Ectodermal cell (in vitro differentiated cells): ENCODE data around the gene RBM14.
"Not testable (repeated sequence)": the region's sequence is repeated elsewhere in the genome, so short reads cannot be mapped to it uniquely, and the experiment has no call there.

Experiments used
- H3K27ac ChIP-seq: 2 replicates; pipeline ENCODE4 v1.7.0; 2013; ENCODE audit warnings: mild to moderate bottlenecking, low read depth, low read length; ENCODE audit not compliant: insufficient read depth, poor library complexity, severe bottlenecking
- H3K27me3 ChIP-seq: 2 replicates; pipeline ENCODE4 v1.7.0; 2013; ENCODE audit warnings: mild to moderate bottlenecking, low read length; ENCODE audit not compliant: insufficient read depth, control insufficient read depth, poor library complexity, severe bottlenecking
- H3K36me3 ChIP-seq: one replicate; pipeline ENCODE4 v1.7.0; 2013; ENCODE audit warnings: low read length; ENCODE audit not compliant: control insufficient read depth, insufficient read depth
- H3K4me1 ChIP-seq: one replicate; pipeline ENCODE4 v1.7.0; 2013; ENCODE audit warnings: low read length; ENCODE audit not compliant: control insufficient read depth, insufficient read depth
- H3K4me3 ChIP-seq: 2 replicates; pipeline ENCODE4 v1.7.0; 2013; ENCODE audit warnings: low read depth, low read length, control low read depth; ENCODE audit not compliant: insufficient read depth
- H3K9me3 ChIP-seq: 2 replicates; pipeline ENCODE4 v1.7.0; 2013; ENCODE audit warnings: mild to moderate bottlenecking, low read length, moderate library complexity; ENCODE audit not compliant: control insufficient read depth
- WGBS, 2 experiments: methylation state at CpG; one replicate each; pipeline ENCODE4 v1.1.7; 2013; ENCODE audit warnings: missing lambda C conversion rate in 2 of 2; 5-methylcytosine and 5-hydroxymethylcytosine counted together

Gene RBM14

GRCh38 chr11:66598993-66599392, 17.4 kb upstream of the RBM14 start:
- 96 to 97% methylated on average over 6 of the region's 6 CpGs for WGBS, 2 experiments
- H3K27me3 ChIP-seq, result no peaks in the 10 kb centered on the region
- H3K9me3 ChIP-seq, result no peaks in the 10 kb centered on the region
- H3K27ac ChIP-seq, result no peak overlapping the region
- H3K4me1 ChIP-seq, result no peaks in the 10 kb centered on the region
- peaks cover 6% of the 10 kb centered on the region for H3K36me3 ChIP-seq
- no peak overlapping the region for H3K4me3 ChIP-seq

GRCh38 chr11:66600219-66600618, 16.2 kb upstream of the RBM14 start:
- no peak overlapping the region for H3K27ac ChIP-seq
- WGBS, 2 experiments, result 89 to 92% methylated on average over 2 of the region's 2 CpGs

GRCh38 chr11:66600631-66601233, 15.7 kb upstream of the RBM14 start:
- Histone ChIP-seq H3K27me3 (no peaks in the 10 kb centered on the region), H3K4me1 (no peaks in the 10 kb centered on the region), H3K9me3 (no peaks in the 10 kb centered on the region), H3K36me3 (peaks cover 15% of the 10 kb centered on the region), H3K27ac (no peak overlapping the region), H3K4me3 (no peak overlapping the region)
- WGBS, 2 experiments, result 95 to 98% methylated on average over 4 of the region's 4 CpGs

More at GRCh38 chr11:66600219-66600618, 16.2 kb upstream of the RBM14 start:
- Histone ChIP-seq H3K4me1 (no peaks in the 10 kb centered on the region), H3K4me3 (no peak overlapping the region), H3K36me3 (peaks cover 11% of the 10 kb centered on the region), H3K9me3 (no peaks in the 10 kb centered on the region), H3K27me3 (no peaks in the 10 kb centered on the region)

- WGBS, 2 experiments, result 86 to 90% methylated on average over 6 of the region's 6 CpGs
- Histone ChIP-seq H3K4me1 (no peaks in the 10 kb centered on the region), H3K4me3 (no peak overlapping the region), H3K36me3 (peaks cover 18% of the 10 kb centered on the region), H3K27me3 (no peaks in the 10 kb centered on the region), H3K27ac (no peak overlapping the region), H3K9me3 (no peaks in the 10 kb centered on the region)
Observed at GRCh38 chr11:66603072-66603471, 13.4 kb upstream of the RBM14 start.

- Histone ChIP-seq H3K9me3 (no peaks in the 10 kb centered on the region), H3K4me1 (no peaks in the 10 kb centered on the region), H3K27me3 (no peaks in the 10 kb centered on the region), H3K36me3 (peaks cover 18% of the 10 kb centered on the region), H3K4me3 (no peak overlapping the region), H3K27ac (no peak overlapping the region)
- 93 to 95% methylated on average over 5 of the region's 5 CpGs for WGBS, 2 experiments
Observed at GRCh38 chr11:66604155-66604554, 12.3 kb upstream of the RBM14 start.

GRCh38 chr11:66606608-66607007, 9.8 kb upstream of the RBM14 start:
- not testable (repeated sequence) for H3K27me3 ChIP-seq, H3K9me3 ChIP-seq, H3K27ac ChIP-seq, H3K4me1 ChIP-seq, H3K4me3 ChIP-seq
- peaks cover 12% of the 10 kb centered on the region for H3K36me3 ChIP-seq
- 84 to 96% methylated on average over 3 of the region's 3 CpGs for WGBS, 2 experiments

GRCh38 chr11:66607126-66607834, 9.2 kb upstream of the RBM14 start:
- H3K36me3 ChIP-seq, result peaks cover 12% of the 10 kb centered on the region
- no peaks in the 10 kb centered on the region for H3K4me1 ChIP-seq
- no peak overlapping the region for H3K27ac ChIP-seq
- WGBS, 2 experiments, result 88 to 93% methylated on average over 8 of the region's 8 CpGs
- H3K27me3 ChIP-seq, result no peaks in the 10 kb centered on the region
- H3K4me3 ChIP-seq, result no peak overlapping the region
- H3K9me3 ChIP-seq, result no peaks in the 10 kb centered on the region

GRCh38 chr11:66609721-66610617, 6.5 kb upstream of the RBM14 start:
- H3K4me1 ChIP-seq, result no peaks in the 10 kb centered on the region
- H3K36me3 ChIP-seq, result peaks cover 7% of the 10 kb centered on the region
- no peak overlapping the region for H3K27ac ChIP-seq
- WGBS, 2 experiments, result 85 to 87% methylated on average over 4 of the region's 4 CpGs
- H3K9me3 ChIP-seq, result no peaks in the 10 kb centered on the region
- no peak overlapping the region for H3K4me3 ChIP-seq
- no peaks in the 10 kb centered on the region for H3K27me3 ChIP-seq

- Histone ChIP-seq H3K9me3 (no peaks in the 10 kb centered on the region), H3K4me1 (no peaks in the 10 kb centered on the region), H3K36me3 (no peaks in the 10 kb centered on the region), H3K4me3 (no peak overlapping the region), H3K27ac (no peak overlapping the region), H3K27me3 (no peaks in the 10 kb centered on the region)
- WGBS, 2 experiments, result 75 to 89% methylated on average over 1 of the region's 1 CpG
Observed at GRCh38 chr11:66612458-66612857, 4.0 kb upstream of the RBM14 start.

GRCh38 chr11:66614073-66614472, 2.4 kb upstream of the RBM14 start:
- no peak overlapping the region for H3K27ac ChIP-seq
- peaks cover 10% of the 10 kb centered on the region for H3K36me3 ChIP-seq
- no peaks in the 10 kb centered on the region for H3K9me3 ChIP-seq
- H3K4me1 ChIP-seq, result peaks cover 10% of the 10 kb centered on the region
- no peak overlapping the region for H3K4me3 ChIP-seq
- 91 to 94% methylated on average over 13 of the region's 13 CpGs for whole genome bisulfite sequencing, 2 experiments
- no peaks in the 10 kb centered on the region for H3K27me3 ChIP-seq
